CD4-positive, alpha-beta T cell treated with Interleukin-10 for 1 hour (primary cell): ENCODE data around the gene ROBO1.
"Not testable (repeated sequence)": the region's sequence is repeated elsewhere in the genome, so short reads cannot be mapped to it uniquely, and the experiment has no call there.

Experiments
- DNase-seq: peaks from one replicate; pipeline ENCODE4 v3.0.0-alpha.2; 2020

The ROBO1 gene

DNA sequence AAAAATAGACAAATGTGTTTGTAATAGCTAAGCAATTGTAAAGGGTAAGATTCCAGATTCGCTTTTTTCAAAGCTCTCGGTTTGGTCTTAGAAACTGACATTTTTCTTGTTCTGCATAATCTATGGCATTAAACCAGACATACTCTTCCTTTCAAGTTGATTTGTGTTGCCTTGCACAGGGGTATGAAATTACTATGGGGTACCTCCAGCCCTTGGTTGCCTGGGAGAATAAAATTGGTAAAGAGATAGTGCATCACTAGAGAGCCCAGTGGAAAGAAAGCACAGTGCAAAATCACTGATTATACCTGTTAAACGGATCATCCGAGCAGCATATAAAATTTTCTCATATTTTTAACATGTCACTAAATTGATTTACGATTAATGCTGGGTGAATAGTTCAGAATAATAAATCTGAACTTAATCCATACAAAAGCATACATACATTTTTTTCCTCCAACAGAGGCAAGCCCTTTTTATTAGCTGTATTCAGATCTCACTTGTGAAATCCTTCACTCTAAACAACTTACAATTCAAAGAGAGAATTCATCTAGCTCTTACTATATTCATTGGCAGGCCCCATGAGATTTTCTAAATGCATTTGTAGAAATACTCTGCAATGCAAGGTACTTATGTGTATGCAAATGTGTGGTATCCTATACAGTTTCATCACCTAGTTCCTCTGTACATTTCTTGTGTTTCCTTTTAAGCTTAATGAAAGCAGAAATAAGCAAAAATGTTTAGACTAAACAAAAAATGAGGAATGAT, 224.4 kb downstream of the ROBO1 start:
- no peak for DNase-seq

DNA sequence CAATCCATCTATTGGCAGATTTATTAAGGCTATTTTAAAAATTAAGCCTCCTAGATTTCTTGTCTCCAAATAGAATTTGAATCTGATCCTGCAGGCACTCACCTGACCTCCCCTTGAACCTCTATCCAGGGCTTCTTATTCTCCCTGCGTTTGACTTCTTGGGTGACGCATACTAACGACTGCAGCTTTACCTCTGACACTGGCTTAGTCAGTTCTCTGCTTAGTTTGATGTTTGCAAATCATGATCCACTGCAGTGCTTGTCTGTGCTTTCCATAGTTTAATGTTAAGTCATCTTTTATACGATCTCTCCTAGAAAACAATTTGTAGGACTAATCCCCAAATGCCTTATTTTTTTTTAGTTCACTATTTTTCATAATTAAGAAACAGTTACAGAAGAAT, 233.1 kb downstream of the ROBO1 start:
- no peak for DNase-seq

DNA sequence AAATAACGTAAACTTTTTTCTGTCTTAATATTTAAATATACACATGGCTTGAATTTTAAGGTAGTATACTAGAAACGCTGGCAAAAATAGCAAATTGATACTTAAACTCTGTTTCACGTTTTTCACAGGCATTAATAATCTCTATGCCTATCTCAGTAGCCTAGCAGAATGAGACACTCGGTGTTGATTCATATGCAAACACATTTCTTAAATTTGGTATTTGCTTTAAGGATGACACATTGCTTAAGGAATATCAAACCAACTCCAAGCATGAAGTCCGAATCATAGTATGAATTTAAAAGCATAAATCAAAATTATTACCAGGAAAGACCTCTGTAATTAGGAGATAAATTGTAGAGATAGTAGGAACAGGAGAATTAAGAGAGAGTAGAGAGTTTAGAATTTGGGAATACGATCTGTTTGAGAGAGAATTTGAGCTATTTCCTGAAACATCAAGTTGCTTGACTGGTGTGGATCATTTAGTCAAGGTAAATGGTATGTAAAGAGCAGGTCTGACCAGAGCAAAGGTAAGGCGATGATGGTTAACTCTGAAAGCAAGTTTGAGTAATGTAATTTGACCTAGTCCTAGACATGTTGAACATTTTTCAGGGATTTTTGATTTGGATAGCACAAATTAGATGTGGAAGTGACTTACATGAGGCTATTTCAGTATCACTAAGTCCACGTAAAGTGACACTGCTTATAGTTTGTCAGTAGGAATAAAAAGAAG, 236.1 kb downstream of the ROBO1 start:
- DNase-seq: no peak

DNA sequence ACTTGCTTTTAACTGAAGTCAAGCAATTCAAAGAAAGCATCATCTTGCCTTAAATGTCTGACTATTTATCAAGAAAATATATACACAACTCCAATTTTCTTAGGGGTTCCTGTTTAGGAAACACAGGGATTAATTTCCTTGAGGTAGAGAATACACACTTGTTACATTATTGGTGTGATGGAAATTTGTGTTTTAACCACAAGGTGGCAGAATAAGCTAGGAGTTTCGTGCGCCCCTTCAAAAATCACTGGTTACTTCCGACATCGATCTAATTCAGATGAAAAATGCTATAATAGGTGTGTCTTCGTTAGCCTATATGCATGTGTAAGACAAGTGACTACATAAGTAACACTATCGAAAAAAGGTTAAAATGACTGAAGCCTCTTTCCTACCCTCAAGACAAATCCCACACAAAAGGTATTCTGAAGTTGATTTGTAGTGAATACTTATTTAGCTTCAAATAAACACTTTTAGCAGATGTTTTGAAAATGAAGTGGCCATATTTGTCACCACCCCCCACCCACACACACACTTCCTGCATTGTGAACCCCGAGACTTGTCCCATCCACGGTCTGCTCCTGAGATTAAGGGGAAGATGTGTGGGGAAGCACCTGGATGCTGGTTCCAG, 246.5 kb downstream of the ROBO1 start:
- DNase-seq: no peak

DNA sequence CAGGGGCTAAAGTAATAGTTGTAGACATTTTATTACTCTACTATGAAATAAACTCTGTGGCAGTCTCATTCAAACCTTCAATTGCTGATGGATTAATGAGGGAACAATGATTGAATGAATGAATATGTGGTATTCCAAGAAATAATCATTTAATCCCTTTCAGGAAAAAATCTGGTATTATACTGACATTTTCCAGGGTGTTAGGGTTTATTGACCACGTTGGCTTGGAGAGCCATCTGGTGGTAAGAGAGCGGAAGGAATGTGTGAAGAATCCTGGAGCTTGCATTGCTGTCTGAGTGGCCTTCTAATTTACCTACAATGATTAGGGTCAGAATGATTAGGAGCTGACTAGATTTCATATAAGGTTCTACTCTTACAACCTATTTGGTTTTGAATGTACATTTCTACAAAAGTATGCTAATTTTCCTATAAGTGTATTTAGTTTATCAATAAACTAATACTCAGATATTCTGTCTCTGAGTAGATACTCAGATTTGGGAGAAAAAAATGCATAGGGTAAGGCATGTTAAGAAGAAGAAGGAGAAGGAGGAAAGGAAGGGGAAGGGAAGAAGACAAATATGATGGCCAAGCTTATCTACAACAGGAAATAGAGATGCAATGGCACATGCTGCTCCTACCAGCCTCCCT, 249.9 kb downstream of the ROBO1 start:
- no peak for DNase-seq

DNA sequence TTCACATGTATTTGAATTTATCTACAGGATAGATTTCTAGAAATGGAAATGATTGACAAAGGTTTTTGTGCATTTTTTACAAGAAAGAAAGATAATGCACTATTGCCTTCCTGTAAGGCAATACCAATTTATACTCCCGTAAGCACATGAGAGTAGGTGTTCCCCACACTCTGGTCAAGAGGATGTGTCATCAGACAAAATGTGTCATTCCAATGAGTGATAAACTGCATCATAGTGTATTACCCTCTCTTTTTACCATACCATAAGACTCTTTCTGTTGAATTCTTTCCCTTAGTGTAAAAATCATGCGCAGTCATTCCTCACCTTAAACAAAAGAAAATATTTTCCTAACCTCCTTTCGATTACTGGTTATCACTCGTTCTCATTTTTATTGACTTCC, 251.0 kb downstream of the ROBO1 start:
- no peak for DNase-seq

DNA sequence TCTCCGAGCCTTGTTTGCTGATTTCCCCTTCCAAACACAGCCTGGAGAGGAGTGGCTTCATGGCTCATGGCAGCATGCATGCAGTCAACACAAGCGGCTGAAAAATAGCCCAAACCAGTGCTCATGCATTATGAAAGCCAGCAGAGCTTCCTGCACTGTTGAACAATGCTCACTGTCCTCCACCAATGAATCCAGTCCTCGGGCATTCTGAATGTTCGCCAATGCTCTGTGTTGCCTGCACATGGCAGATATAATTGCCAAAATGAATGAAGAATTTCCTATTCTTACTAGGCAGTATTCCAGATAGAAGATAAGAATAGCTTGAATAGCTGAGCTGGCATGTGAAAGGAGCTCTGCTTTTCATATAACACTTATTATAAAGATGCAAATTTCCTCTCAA, 252.7 kb downstream of the ROBO1 start:
- DNase-seq: no peak

DNA sequence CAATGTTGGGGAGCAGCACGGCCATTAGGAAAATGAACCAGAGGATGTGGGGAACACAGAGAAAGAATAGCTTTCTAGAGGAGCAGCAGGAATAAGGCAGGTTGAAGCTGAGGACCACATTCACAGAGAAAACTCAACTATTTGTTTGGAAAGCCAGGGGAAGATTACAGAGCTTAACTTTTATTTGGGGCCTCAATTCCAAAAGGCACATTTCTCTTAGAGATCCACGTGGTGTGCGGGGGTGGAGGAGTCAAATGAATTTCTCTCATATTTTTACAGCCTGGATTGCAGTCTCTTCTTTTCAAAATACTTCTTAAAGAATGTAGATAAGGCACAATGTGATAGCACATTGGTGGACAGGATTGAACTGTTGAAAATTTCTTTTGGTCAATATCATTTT, 253.7 kb downstream of the ROBO1 start:
- no peak for DNase-seq

DNA sequence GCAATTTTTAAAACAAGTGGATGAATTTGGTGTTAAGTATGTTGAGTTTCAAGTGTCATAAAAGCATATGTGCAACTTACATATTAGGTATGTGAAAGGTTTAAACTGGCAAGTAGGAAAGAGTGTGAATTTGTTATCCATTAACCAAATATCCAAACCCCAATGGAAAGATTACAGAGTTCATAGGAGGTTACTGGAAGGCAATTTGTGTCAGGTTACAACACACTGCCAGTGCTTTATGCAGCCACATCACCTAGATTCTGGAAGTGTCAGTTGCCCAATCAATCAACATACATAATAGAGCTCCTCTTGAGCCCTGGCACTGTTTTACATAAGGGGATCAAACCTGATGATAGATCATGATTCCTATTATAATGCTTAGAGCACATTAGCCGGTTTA, 261.0 kb downstream of the ROBO1 start:
- DNase-seq: no peak

DNA sequence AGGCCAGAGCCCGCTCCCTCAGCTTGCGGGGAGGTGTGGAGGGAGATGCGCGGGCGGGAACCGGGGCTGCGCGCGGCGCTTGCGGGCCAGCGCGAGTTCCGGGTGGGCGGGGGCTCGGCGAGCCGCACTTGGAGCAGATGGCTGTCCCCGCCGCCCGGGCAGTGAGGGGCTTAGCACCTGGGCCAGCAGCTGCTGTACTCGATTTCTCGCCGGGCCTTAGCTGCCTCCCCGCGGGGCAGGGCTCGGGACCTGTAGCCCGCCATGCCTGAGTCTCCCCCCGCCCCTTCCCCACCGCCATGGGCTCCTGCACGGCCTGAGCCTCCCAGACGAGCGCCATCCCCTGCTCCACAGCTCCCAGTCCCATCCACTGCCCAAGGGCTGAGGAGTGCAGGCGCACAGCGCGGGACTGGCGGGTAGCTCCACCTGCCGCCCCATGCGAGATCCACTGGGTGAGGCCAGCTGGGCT, 265.5 kb downstream of the ROBO1 start:
- not testable (repeated sequence) for DNase-seq

DNA sequence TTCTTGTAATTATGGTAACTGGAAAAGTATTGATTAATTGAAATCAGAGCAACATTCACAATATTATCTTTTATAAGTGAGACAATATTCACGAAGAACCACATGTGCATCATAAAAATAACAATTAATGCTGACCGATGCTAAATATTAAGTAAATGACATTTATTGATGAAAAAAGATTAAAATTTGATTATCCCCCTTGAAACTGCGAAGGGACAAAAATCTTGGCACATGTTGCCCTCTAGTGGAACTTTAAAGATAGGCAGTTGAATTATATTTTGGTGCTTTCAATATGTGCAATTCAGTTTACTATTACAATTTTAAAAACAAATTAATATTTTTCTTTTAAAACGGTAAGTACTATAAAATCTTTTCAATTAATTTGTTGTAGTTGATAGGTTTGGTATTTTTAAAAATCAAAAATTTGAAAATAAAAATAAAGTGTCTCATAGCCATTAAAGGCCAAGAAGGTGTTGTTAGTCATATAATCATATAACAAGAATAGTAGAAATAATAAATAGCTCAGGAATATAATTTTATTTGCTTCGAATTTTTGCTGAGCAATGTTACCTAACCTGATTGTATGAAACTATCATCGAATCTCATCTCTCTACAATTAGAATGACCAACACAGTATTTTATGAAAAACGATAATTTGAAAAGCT, 270.2 kb downstream of the ROBO1 start:
- DNase-seq: no peak

DNA sequence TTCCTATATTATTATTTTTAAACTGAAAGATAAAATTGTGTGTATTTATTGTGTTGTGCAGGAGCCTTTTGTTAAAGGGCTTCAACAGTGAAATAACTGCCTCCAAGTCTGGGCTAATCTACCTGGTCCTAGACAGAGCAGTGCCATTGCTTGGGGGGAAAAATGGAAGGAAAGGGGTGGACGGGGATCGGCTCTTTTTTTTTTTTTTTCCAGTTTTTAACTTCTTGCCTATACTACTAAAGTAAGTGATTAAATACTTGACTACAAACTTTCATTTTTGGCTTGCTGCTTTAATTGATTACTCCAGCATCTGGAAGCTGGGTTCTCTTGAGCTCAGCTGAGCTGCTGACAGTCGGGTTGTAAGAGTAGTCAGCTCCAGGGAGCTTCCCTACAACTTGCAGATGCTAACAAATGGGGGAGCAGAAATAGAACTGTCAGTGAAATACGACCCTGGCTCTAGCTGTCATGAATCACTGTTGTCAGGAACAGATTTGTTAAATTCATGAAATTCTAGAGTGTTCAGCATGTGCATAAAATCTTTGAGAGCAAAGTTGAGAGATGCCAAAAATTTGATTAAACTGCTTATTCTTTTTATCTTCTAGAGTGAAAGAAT, 276.7 kb downstream of the ROBO1 start:
- DNase-seq: no peak

DNA sequence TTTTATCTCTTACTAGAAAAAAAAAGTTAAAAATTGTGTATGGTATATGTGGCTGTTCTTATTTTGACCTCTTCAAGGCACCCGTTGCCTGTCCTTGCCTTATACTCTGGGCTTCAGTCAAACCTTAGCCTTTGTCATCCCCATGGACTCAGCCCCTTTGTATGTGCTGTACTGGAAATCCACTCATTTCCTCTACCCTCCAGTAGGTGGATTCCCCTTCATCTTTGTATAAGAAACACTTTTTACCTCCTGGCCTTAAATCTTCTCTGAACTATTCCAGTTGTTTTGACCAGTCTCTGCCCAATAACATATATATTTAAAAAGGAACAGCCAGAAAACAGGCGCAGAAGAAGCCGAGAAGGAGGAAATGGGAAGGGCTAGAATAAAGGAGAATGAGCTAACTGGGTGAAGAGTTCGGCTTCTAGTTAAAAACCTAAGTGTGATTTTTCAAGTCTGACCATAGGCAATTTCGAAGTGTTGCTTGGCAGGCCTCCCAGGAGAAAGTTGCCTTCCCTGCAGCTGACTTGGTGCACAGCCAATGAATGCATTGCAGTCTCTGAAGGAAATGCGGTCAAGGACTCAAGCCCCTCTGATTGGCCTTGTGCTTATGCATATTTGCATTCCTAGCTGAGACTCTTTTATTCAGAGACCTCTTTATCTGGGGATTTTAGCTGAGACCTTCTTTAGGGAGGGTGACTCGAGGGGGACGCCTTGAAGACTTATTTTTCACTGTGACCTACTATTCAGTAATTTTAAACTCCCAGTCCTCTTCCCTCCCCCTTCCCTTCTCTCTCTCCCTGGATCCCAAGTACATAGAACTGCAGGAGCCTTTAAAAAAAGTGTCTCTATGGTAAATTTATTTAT, 277.4 kb downstream of the ROBO1 start:
- DNase-seq: no peak

DNA sequence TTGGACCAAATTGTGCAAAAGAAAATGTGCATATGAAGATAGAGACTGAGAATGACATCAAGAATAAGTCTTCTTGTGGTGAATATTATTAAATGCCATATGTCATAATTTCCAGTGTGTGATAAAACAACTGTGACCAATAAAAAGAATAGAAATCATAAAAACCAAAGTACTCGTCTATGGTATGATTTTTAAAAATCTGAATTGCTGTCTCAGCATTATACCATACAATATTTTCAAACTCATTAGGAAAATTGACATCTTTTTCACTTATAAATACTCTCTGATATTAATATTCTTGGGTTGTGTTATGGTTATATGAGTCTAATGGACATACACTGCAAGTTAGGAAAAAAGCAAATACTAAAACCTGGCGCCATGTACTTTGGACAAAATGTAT, 279.4 kb downstream of the ROBO1 start:
- no peak for DNase-seq

DNA sequence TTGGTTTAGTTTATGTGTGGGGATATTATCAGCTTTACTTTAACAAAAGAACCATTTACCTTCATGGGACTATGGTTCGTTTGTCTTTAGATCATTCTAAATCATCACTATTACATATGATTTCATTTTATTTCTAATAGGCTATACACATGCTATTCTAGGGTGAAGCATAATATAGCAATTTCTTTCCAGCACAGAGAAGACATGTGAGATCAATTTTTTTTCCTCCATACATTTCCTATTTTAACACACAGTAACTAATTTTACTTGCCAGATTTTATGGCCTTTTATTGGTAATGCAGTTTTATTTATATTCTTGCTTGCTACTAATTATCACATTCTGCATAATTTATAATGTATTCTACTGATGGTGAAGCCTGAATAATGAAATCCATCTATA, 287.1 kb downstream of the ROBO1 start:
- no peak for DNase-seq

DNA sequence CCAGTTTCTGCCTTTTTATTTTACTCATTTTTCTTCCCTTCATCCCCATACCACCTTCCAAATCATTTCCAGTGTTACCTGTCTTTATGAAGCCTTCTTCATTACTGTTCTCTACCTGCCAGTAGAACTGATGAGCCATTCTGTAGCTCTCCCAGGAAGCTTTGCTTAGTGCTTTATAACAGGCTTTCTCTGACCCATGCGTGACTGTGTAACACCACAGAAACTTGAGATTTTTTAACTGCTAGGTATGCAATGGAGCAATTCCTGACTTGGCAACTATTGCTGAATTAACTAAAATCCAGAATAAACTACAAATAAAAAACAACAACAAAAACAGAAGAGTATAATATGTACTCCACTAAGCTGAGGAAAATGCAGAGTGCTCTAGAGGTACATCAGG, 289.2 kb downstream of the ROBO1 start:
- DNase-seq: no peak

DNA sequence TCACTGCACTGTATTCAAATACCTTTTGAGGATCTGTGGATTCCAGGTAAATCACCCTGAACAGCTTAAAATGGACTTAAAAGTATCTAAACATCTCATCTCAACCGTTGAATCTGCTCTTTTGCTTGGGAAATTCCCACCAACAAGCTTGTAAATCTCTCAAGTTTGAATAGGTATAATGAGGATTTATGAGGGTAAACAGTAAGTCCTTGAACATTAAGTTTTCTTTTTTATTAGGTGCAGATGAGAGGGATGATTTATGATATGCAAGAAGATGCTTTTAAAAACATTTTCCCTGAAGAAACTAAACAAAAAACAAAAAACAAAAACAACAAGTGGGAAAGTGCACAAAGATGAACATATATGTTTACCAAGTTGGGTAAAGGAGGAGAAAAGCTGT, 290.6 kb downstream of the ROBO1 start:
- no peak for DNase-seq

DNA sequence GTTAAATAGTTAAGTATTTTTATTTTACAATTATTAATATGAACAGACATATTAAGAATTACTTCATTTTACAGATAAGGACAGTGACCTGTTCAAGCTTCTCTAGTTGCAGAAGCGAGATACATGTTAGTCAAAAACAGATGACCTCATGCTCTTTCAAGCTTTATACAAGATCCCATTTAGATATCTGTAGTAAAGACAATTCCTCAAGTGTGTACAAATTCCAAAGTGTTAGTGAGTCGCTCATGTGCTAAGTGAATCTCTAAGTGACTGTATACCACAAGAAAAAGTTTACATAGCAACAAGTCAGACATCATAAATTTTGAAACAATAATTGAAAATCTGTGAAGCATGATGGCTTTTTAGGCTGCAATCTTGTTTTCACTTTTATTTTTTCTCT, 293.8 kb downstream of the ROBO1 start:
- no peak for DNase-seq

DNA sequence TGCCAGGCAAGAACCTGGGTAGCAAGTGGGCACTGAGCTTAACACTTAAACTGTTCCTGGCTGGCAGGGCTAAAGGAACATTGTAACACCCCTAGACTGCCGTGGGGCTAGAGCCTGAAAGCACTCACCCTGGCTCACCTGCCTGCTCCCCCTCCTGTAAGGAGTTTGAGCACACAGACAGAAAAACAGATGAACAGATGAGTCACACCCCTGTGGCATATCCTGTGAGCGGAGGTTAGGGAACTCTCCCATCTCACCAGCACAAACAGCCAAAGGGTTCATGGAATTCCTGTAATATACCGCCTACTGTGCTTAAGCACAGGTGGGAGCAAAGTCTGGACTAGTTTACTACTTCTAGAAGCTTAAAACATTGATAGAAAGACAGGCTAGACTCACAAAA, 300.1 kb downstream of the ROBO1 start:
- no peak for DNase-seq

DNA sequence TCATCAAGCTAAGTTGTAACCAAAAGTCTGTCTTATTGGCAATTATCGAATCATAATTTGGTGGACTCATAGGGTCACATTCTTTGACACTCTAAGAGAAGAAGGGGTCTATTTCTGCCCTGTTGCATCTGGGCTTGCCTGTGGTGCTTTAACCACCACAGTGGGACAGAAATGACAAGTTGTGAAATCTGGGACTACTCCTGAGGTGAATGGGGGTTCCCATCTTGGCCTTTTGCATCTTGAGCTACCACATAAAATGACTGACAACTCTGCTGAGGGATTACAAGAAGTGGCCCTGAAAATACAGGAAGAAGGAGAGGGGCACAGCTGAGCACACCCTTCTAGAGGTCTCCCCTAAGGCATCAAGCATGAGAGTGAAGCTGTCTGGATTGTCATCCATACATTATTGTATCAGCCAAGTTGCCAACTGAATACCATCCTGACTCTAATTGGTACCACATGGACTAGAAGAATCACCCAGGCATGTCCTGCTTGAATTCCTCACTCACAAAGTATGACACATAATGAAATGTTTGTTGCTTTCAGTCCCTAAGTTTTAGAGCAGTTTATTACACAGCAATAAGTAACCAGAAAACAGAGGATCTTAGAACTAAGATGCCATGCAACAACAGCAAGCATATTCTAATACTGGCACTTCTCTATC, 306.5 kb downstream of the ROBO1 start:
- no peak for DNase-seq

DNA sequence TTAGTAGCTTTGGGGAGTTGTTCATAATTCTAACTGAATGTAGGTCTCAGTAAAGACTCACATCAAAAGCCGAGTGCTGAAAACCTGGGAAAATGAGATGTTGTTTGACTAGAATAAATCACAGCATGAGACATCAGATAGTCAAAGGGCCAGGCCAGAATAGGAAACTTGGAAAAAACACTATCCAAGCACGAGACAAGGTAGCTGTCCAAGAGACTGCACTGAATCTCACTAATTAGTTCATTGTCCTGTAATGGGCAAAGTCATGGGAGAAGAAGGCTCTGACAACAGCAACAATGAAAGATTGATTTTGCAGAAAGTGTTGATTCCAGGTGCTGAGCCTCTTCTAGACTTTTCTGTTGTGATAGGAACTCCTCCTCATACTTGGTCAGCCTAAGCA, 314.2 kb downstream of the ROBO1 start:
- DNase-seq: no peak
